Naive thymus-derived CD8-positive, alpha-beta T cell (primary cell): Measurements from ENCODE around the gene CIB2. TPM values are rescaled to one million over a fixed set of nuclear protein-coding genes. Genes with fewer than 3 reads are reported as not detected.

Source experiments
- ATAC-seq, 2 donors: fragments of 150-1000 bp; cut with Tn5 transposase in 1 of 2; sonication (Bioruptor Pico), chemical (Tn5 transposase) in 1 of 2; 1 replicate in 1 of 2; 2 replicates in 1 of 2; pipeline ENCODE4 v1.10.0; 2021; ENCODE audit warnings: mild to moderate bottlenecking in 2 of 2, moderate library complexity in 2 of 2
- POLR2A ChIA-PET: fragments of 350-600 bp; sonication (Branson Sonifier 250); formaldehyde crosslinking; loops from one replicate; lab custom pipeline; 2021; ENCODE audit warnings: antibody characterized with exemption; lab: Charles Lee
- DNase-seq, 10 donors: peaks; one replicate each; pipeline versions ENCODE4 v3.0.0 to v3.0.0-alpha.2; 2020 to 2022
- H3K27ac Mint-ChIP-seq, 10 donors: one replicate each; pipeline ENCODE4 v1.8.0; 2020 to 2022; ENCODE audit warnings: mild to moderate bottlenecking in 10 of 10, mixed read lengths in 10 of 10, moderate library complexity in 4 of 10, inconsistent platforms in 1 of 10
- H3K27me3 Mint-ChIP-seq, 5 donors: one replicate each; pipeline ENCODE4 v1.8.0; 2021 to 2022; ENCODE audit warnings: mixed read lengths in 5 of 5
- H3K36me3 Mint-ChIP-seq, 3 donors: one replicate each; pipeline ENCODE4 v1.8.0; 2020 to 2022; ENCODE audit warnings: mixed read lengths in 3 of 3, mild to moderate bottlenecking in 2 of 3, inconsistent platforms in 1 of 3
- H3K4me1 Mint-ChIP-seq, 4 donors: one replicate each; pipeline ENCODE4 v1.8.0; 2021 to 2022; ENCODE audit warnings: mixed read lengths in 4 of 4
- H3K4me3 Mint-ChIP-seq, 10 donors: one replicate each; pipeline ENCODE4 v1.8.0; 2020 to 2022; ENCODE audit warnings: mild to moderate bottlenecking in 10 of 10, mixed read lengths in 10 of 10, moderate library complexity in 6 of 10, inconsistent platforms in 1 of 10
- H3K9me3 Mint-ChIP-seq, 9 donors: one replicate each; pipeline ENCODE4 v1.8.0; 2020 to 2022; ENCODE audit warnings: mixed read lengths in 9 of 9, mild to moderate bottlenecking in 3 of 9, inconsistent platforms in 1 of 9, moderate library complexity in 1 of 9
- polyA plus RNA-seq, 3 donors: library from polyadenylated mRNA; unstranded; fragments of 300-500 nt; fragmentation: Illumina TruSeq; gene quantifications; one replicate each; pipeline ENCODE4 v1.2.3, GENCODE V29; 2021
- total RNA-seq, 8 experiments: library from RNA in 2 of 8; stranded (reverse) in 2 of 8; gene quantifications; one replicate each; pipeline ENCODE4 v1.2.3 and lab custom pipeline; 2021 to 2026

Gene CIB2
- total and polyA plus RNA-seq, 5 experiments from 2014 or later, result 1.2 to 3.4 (median 1.6) TPM

GRCh38 chr15:78057803-78058202 is 73.4 kb downstream of the CIB2 start:
- H3K27me3 Mint-ChIP-seq, result no peaks in the 10 kb centered on the region
- ATAC-seq, result no peak
- DNase-seq, result no peak
- POLR2A ChIA-PET, result interaction anchor here (1.1 to 16.7 kb wide), 4 partner anchors 15 to 40 kb away, joined by 3 to 250 read pairs (median 16); partner anchors contain the start of gene TBC1D2B
- H3K36me3 Mint-ChIP-seq, result peaks cover 0 to 12% (median 3%) of the 10 kb centered on the region in 3 donors
- H3K27ac Mint-ChIP-seq, result peak overlapping the region; percentile 65 to 94 (median 90)
- H3K4me1 Mint-ChIP-seq, result peaks cover 52 to 90% (median 81%) of the 10 kb centered on the region in 4 donors
- H3K4me3 Mint-ChIP-seq, result peak overlapping the region in 1 of 10 donors; percentile 32
- H3K9me3 Mint-ChIP-seq, result no peaks in the 10 kb centered on the region

- POLR2A ChIA-PET, result interaction anchor here (0.9 to 16.7 kb wide), 5 partner anchors 9 to 41 kb away, joined by 3 to 250 read pairs (median 5); partner anchors contain the start of gene TBC1D2B
- no peaks in the 10 kb centered on the region for H3K27me3 Mint-ChIP-seq
- peaks cover 54 to 93% (median 85%) of the 10 kb centered on the region in 4 donors for H3K4me1 Mint-ChIP-seq
- peak; percentile 41 to 50 for ATAC-seq
- H3K27ac Mint-ChIP-seq, result peak overlapping the region; percentile 55 to 96 (median 93)
- peaks cover 0 to 16% (median 3%) of the 10 kb centered on the region in 3 donors for H3K36me3 Mint-ChIP-seq
- no peaks in the 10 kb centered on the region for H3K9me3 Mint-ChIP-seq
- no peak for DNase-seq
- H3K4me3 Mint-ChIP-seq, result peak overlapping the region; percentile 37 to 82 (median 77)
Observed at GRCh38 chr15:78056714-78057269, 74.5 kb downstream of the CIB2 start.

DNA sequence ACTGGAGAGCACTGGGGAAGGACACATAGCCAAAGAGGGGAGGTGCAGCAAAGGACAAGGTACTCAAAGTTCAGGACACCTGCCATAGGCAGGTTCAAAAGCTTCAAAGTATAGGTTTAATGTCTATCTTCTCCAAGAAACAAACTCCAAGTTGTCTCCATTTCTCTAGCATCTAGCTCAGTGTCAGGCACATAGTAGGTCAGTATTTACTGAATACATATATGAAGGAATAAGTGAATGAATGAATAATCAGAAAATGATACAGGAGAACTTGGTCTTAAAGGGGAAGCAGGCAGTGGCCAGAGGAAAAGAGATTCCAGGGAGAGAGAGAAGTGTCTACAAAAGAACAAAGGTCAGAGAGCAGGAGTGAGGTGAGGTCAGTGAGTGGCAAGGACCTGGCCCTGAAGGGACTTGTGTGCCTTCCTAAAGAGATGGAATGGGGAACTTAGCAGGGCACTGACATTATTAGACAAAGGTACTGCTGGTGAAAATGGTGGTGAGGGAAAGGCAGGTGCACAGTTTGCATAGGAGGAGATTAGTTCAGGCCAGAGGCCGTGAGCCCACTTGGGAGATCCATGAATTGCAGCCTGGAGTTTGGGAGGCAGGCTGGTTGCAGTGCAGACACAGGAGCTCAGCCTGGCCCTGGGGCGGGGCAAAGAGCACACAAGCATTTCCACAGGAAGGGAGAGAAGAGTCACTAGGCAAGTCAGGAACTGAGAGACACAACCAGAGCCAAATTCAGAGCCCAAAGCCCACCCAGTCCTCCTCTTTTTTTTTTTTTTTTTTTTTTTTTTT is 75.1 kb downstream of the CIB2 start:
- ATAC-seq, result peak; percentile 25 to 48
- peaks cover 0 to 16% (median 3%) of the 10 kb centered on the region in 3 donors for H3K36me3 Mint-ChIP-seq
- no peaks in the 10 kb centered on the region for H3K9me3 Mint-ChIP-seq
- no peak for DNase-seq
- H3K4me1 Mint-ChIP-seq, result peaks cover 55 to 96% (median 89%) of the 10 kb centered on the region in 4 donors
- H3K27ac Mint-ChIP-seq, result peak overlapping the region; percentile 55 to 96 (median 93)
- peak overlapping the region; percentile 37 to 82 (median 77) for H3K4me3 Mint-ChIP-seq
- POLR2A ChIA-PET, result interaction anchor here (0.9 to 16.7 kb wide), 4 partner anchors 9 to 21 kb away, joined by 4 to 250 read pairs (median 17); partner anchors contain the start of gene TBC1D2B
- no peaks in the 10 kb centered on the region for H3K27me3 Mint-ChIP-seq

- Mint-ChIP-seq H3K27ac (peak overlapping the region; percentile 55 to 96 (median 93)), H3K36me3 (peaks cover 0 to 16% (median 3%) of the 10 kb centered on the region in 3 donors), H3K4me1 (peaks cover 64 to 99% (median 96%) of the 10 kb centered on the region in 4 donors), H3K27me3 (no peaks in the 10 kb centered on the region), H3K4me3 (peak overlapping the region in 9 of 10 donors; percentile 17 to 79 (median 65)), H3K9me3 (no peaks in the 10 kb centered on the region)
- ATAC-seq, result peak; percentile 31 to 52
- POLR2A ChIA-PET, result interaction anchor here (6.3 to 16.7 kb wide), 2 partner anchors 17 to 19 kb away, joined by 29 to 250 read pairs; partner anchors contain the start of gene TBC1D2B
- peak in 5 of 10 donors; percentile 44 to 60 (median 50) for DNase-seq
Observed at GRCh38 chr15:78054966-78055365, 76.3 kb downstream of the CIB2 start.

Other genes starting within 250 kb of the CIB2 start
- gene TBC1D2B, start 53.7 kb downstream of the CIB2 start, total RNA-seq, result 10 to 100 TPM; 78.3 to 82.1 TPM
- gene TBC1D2B, start 53.7 kb downstream of the CIB2 start, polyA plus RNA-seq, result 10 to 100 TPM in 1 of 3 donors, 1 to 10 TPM in 2; 8.1 to 14.0 (median 8.5) TPM
- gene SH2D7, start 38.9 kb downstream of the CIB2 start, total RNA-seq, result not detected
- under 1 TPM in 1 of 3 donors, not detected in 2; 0.19 TPM for gene SH2D7, start 38.9 kb downstream of the CIB2 start, polyA plus RNA-seq
- 10 to 100 TPM; 52.0 to 52.2 TPM for gene IDH3A, start 17.9 kb upstream of the CIB2 start, total RNA-seq
- 10 to 100 TPM; 40.1 to 46.3 (median 42.3) TPM for gene IDH3A, start 17.9 kb upstream of the CIB2 start, polyA plus RNA-seq
- not detected for gene ACSBG1, start 103.1 kb upstream of the CIB2 start, total RNA-seq
- gene ACSBG1, start 103.1 kb upstream of the CIB2 start, polyA plus RNA-seq, result under 1 TPM in 2 of 3 donors, not detected in 1; 0.05 to 0.11 TPM
- gene DNAJA4, start 133.1 kb upstream of the CIB2 start, total RNA-seq, result 10 to 100 TPM; 51.4 to 55.1 TPM
- gene DNAJA4, start 133.1 kb upstream of the CIB2 start, polyA plus RNA-seq, result 10 to 100 TPM in 1 of 3 donors, 1 to 10 TPM in 2; 7.9 to 15.6 (median 9.1) TPM
- gene SKIC8, start 168.2 kb upstream of the CIB2 start, total RNA-seq, result 10 to 100 TPM; 45.3 to 49.7 TPM
- gene SKIC8, start 168.2 kb upstream of the CIB2 start, polyA plus RNA-seq, result 100 to 1,000 TPM in 2 of 3 donors, 10 to 100 TPM in 1; 98.8 to 117 (median 107) TPM
- gene CRABP1, start 208.9 kb upstream of the CIB2 start, total RNA-seq, result not detected
- not detected for gene CRABP1, start 208.9 kb upstream of the CIB2 start, polyA plus RNA-seq